Measurements from ENCODE around the gene THSD7A. TPM values are rescaled to one million over a fixed set of nuclear protein-coding genes. Genes with fewer than 3 reads are reported as not detected.

The THSD7A gene
- total RNA-seq, 4 donors from 2014 or later = 11.4 to 24.7 (median 15.2) TPM

DNA sequence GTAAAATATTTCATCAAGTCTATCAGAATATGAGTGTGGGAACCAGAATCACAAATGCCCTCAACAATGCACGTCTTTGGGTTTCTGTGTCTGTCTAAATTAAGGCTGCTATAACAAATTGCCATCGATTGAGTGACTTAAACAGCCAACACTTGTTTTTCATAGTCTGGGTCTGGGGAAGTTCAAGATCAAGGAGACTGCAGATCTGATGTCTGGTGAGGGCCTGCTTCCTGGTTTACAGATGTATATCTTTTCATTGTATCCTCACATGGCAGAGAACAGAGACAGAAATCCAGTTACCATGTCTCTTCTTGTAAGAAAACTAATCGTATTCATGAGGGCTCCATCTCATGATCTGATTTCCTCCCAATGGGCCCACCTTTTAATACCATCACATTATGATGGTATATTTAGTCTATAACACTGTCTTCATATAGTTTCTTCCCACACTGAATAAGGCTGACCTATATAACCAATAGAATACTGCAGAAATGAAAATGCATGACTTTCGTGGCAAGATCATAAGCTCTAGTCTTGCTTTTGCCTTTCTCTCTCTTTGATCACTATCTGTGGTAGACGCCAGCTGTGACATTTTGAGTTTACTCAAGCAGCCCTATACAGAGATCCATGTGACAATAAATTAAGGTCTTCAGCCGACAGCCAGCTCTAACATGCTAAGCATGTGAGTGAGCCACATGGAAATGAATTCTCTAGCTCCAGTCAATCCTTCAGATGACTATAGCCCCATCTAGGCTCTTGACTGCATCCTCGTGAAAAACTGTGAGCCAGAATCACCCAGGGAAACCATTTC lies 51.9 kb downstream of the THSD7A start:
- WGBS, 2 donors = 75 to 83% methylated on average over 7 of the region's 7 CpGs

GRCh38 chr7:11776039-11776438 lies 56.0 kb downstream of the THSD7A start:
- H3K4me3 ChIP-seq = no peak overlapping the region
- H3K27me3 ChIP-seq = no peaks in the 10 kb centered on the region
- H3K9me3 ChIP-seq = no peaks in the 10 kb centered on the region
- H3K36me3 ChIP-seq = no peaks in the 10 kb centered on the region
- H3K27ac ChIP-seq = no peak overlapping the region
- no peak for TF ChIP-seq CTCF (IDR thresholded peaks at IDR 0.05)
- TF ChIP-seq POLR2A (IDR thresholded peaks at IDR 0.05) = no peak
- no peak for TF ChIP-seq EP300 (IDR thresholded peaks at IDR 0.05)
- no peaks in the 10 kb centered on the region for H3K4me1 ChIP-seq
- 43 to 51% methylated on average over 2 of the region's 2 CpGs for WGBS, 2 donors
- no peak for DNase-seq (ENCODE audit: low spot score in 2 of 2)

More for the DNA sequence above, 51.9 kb downstream of the THSD7A start:
- no peak for DNase-seq (ENCODE audit: low spot score in 2 of 2)
- no peaks in the 10 kb centered on the region for H3K27me3 ChIP-seq
- TF ChIP-seq CTCF (IDR thresholded peaks at IDR 0.05) = no peak
- TF ChIP-seq EP300 (IDR thresholded peaks at IDR 0.05) = no peak
- no peak for TF ChIP-seq POLR2A (IDR thresholded peaks at IDR 0.05)
- H3K9me3 ChIP-seq = no peaks in the 10 kb centered on the region
- no peaks in the 10 kb centered on the region for H3K36me3 ChIP-seq
- H3K27ac ChIP-seq = no peak overlapping the region
- H3K4me3 ChIP-seq = no peak overlapping the region
- no peaks in the 10 kb centered on the region for H3K4me1 ChIP-seq

DNA sequence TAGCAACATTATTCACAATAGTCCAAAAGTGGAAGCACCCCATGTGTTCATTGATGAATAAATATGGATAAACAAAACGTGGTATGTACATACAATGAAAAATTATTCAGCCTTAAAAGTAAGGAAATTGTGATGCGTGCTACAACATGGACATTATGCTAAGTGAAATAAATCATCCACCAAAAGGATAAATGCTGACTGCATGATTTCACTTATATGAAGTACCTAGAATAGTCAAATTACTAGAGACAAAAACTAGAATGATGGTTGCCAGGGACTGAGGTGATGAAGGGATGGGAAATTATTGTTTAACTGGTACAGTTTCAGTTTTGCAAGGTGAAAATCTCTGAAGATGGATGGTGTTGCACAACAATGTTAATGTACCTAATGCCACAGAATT lies 56.6 kb downstream of the THSD7A start:
- Histone ChIP-seq H3K4me1 (no peaks in the 10 kb centered on the region), H3K9me3 (no peaks in the 10 kb centered on the region), H3K27ac (no peak overlapping the region), H3K27me3 (no peaks in the 10 kb centered on the region), H3K36me3 (no peaks in the 10 kb centered on the region), H3K4me3 (no peak overlapping the region)
- 79 to 89% methylated on average over 2 of the region's 2 CpGs for WGBS, 2 donors
- DNase-seq (ENCODE audit: low spot score in 2 of 2) = no peak
- no peak for TF ChIP-seq CTCF (IDR thresholded peaks at IDR 0.05)
- no peak for TF ChIP-seq POLR2A (IDR thresholded peaks at IDR 0.05)
- TF ChIP-seq EP300 (IDR thresholded peaks at IDR 0.05) = no peak

DNA sequence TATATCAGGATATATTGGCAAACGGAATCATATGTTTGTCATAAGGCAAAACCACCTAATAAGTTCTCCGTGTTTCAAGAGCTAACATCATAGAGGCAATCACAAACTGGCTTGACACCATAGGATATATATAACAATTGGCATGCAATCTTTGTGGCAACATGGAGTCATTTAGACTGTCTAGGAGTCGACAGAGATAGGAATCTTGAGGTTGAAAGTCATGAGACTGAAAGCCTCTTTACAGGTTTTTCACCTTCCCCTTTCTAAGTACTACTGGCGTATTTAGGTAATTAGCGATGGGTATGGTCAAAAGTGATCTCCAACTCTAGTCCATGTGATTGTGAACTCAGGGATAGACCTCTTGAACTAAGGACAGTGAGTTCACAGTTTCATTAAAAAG lies 63.7 kb downstream of the THSD7A start:
- Histone ChIP-seq H3K4me1 (no peaks in the 10 kb centered on the region), H3K36me3 (no peaks in the 10 kb centered on the region), H3K27ac (no peak overlapping the region), H3K27me3 (no peaks in the 10 kb centered on the region), H3K4me3 (no peak overlapping the region), H3K9me3 (no peaks in the 10 kb centered on the region)
- TF ChIP-seq CTCF (IDR thresholded peaks at IDR 0.05) (no peak), EP300 (IDR thresholded peaks at IDR 0.05) (no peak), POLR2A (IDR thresholded peaks at IDR 0.05) (no peak)
- DNase-seq (ENCODE audit: low spot score in 2 of 2) = no peak
- WGBS, 2 donors = 92% methylated on average over 5 of the region's 5 CpGs

GRCh38 chr7:11767148-11767547 lies 64.8 kb downstream of the THSD7A start:
- no peak for DNase-seq (ENCODE audit: low spot score in 2 of 2)
- 77 to 79% methylated on average over 3 of the region's 3 CpGs for WGBS, 2 donors
- Histone ChIP-seq H3K36me3 (no peaks in the 10 kb centered on the region), H3K27ac (no peak overlapping the region), H3K9me3 (no peaks in the 10 kb centered on the region), H3K4me1 (no peaks in the 10 kb centered on the region), H3K4me3 (no peak overlapping the region), H3K27me3 (no peaks in the 10 kb centered on the region)
- TF ChIP-seq CTCF (IDR thresholded peaks at IDR 0.05) (no peak), POLR2A (IDR thresholded peaks at IDR 0.05) (no peak), EP300 (IDR thresholded peaks at IDR 0.05) (no peak)

All from tibial nerve (tissue), 4 donors.